Regular cardiac myocyte (primary cell): ENCODE measurements around the gene FBXL3. TPM values are rescaled to one million over a fixed set of nuclear protein-coding genes. Genes with fewer than 3 reads are reported as not detected.

Source experiments
- total RNA-seq: library from RNA; depleted of rRNA; stranded (reverse); fragments of >200 nt; gene quantifications from 2 replicates; pipeline ENCODE4 v1.2.3, GENCODE V29; 2014

The FBXL3 gene
- 48.9 and 58.3 TPM in 2 replicates for total RNA-seq

DNA sequence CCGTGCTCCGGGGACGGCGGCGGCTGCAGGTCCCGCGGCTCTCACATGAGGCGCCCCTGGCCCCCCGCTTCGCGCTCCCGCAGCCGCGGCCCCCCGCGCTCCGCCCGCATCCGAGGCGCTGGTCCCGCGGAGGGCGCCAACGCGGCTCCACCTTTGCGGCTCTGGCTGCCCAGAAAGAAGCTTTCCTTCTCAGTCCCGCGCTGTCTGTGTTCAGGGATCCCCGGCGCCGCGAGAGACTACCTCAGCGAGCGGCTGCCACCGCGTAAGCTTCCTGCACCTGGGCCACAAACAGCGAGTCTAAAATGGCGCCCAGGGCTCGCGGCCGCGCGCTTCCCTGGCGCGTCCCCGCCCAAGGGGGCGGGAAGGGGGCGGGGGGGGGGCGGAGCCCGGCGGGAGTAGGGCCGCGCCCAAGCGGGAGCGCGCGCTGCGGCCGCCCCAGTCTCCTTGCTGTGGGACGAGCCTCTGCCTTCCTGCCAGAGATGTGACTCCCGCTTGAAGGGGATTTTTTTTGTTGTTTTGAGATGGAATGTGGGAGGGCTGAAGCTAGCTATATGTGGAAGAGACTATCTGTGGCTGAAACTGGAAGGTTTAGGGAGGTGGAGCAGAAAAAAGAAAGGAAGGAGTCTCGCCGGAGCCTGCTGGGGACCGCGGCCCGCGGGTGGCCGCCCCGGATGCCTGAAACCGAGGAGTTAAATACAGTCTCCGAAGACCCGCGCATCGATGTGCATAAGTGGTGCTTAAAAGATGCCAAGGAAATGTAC, at the start of gene FBXL3:
FBXL3 (minus strand) TSS at position 299 of the 761 bp plus-strand sequence. CDS start 5,299 bp downstream, outside the sequence.

GRCh38 chr13:76991796-76992547, 35.0 kb downstream of the FBXL3 start, which contains the start of gene CLN5:
TSS of gene CLN5 (plus strand) at chr13:76992081. CDS start at chr13:76992099, 18 bp downstream.

Other genes starting within 250 kb of the FBXL3 start
- gene KCTD12, start 140.8 kb downstream of the FBXL3 start, total RNA-seq = 34.1 and 42.6 TPM in 2 replicates
- gene ACOD1, start 78.6 kb downstream of the FBXL3 start, total RNA-seq = not detected in 2 replicates
- 17.6 and 42.6 TPM in 2 replicates for gene CLN5, start 35.1 kb downstream of the FBXL3 start, total RNA-seq